ENCODE results near the gene PTMS.

PTMS gene

GRCh38 chr12:6787309-6787708 is 21.1 kb downstream of the PTMS start:
- no peak for DNase-seq (ENCODE audit: low read depth in 2 of 2)

- peak; percentile 74 to 83 for DNase-seq (ENCODE audit: low read depth in 2 of 2)
Measured at GRCh38 chr12:6788972-6789924, 23.1 kb downstream of the PTMS start, which contains the start of gene CD4. Gene CD4 (plus strand): TSS chr12:6789528. CDS start chr12:6800139, 10,611 bp downstream.

- DNase-seq (ENCODE audit: low read depth in 2 of 2): no peak
Measured at GRCh38 chr12:6790496-6791150, 24.5 kb downstream of the PTMS start.

- DNase-seq (ENCODE audit: low read depth in 2 of 2): no peak
Measured at GRCh38 chr12:6791931-6792520, 25.9 kb downstream of the PTMS start.

GRCh38 chr12:6792522-6793201 is 26.5 kb downstream of the PTMS start:
- DNase-seq (ENCODE audit: low read depth in 2 of 2): no peak

GRCh38 chr12:6795088-6795487 is 28.9 kb downstream of the PTMS start:
- DNase-seq (ENCODE audit: low read depth in 2 of 2): no peak

GRCh38 chr12:6796576-6796975 is 30.4 kb downstream of the PTMS start:
- no peak for DNase-seq (ENCODE audit: low read depth in 2 of 2)

GRCh38 chr12:6799147-6799546 is 33.0 kb downstream of the PTMS start:
- DNase-seq (ENCODE audit: low read depth in 2 of 2): no peak

GRCh38 chr12:6807170-6807569 is 41.0 kb downstream of the PTMS start:
- DNase-seq (ENCODE audit: low read depth in 2 of 2): no peak

GRCh38 chr12:6809056-6809455 is 42.9 kb downstream of the PTMS start:
- DNase-seq (ENCODE audit: low read depth in 2 of 2): no peak

GRCh38 chr12:6810758-6811157 is 44.6 kb downstream of the PTMS start:
- no peak for DNase-seq (ENCODE audit: low read depth in 2 of 2)

GRCh38 chr12:6813363-6813762 is 47.2 kb downstream of the PTMS start:
- DNase-seq (ENCODE audit: low read depth in 2 of 2): no peak

- no peak for DNase-seq (ENCODE audit: low read depth in 2 of 2)
Measured at GRCh38 chr12:6816598-6816997, 50.4 kb downstream of the PTMS start.

GRCh38 chr12:6817098-6817497 is 50.9 kb downstream of the PTMS start:
- DNase-seq (ENCODE audit: low read depth in 2 of 2): no peak

GRCh38 chr12:6817662-6818157 is 51.5 kb downstream of the PTMS start:
- DNase-seq (ENCODE audit: low read depth in 2 of 2): no peak

- no peak for DNase-seq (ENCODE audit: low read depth in 2 of 2)
Measured at GRCh38 chr12:6818222-6818621, 52.1 kb downstream of the PTMS start.

- no peak for DNase-seq (ENCODE audit: low read depth in 2 of 2)
Measured at GRCh38 chr12:6818645-6819044, 52.5 kb downstream of the PTMS start.

GRCh38 chr12:6819106-6820030 is 53.2 kb downstream of the PTMS start:
- DNase-seq (ENCODE audit: low read depth in 2 of 2): no peak

GRCh38 chr12:6820166-6820565 is 54.0 kb downstream of the PTMS start:
- DNase-seq (ENCODE audit: low read depth in 2 of 2): no peak

Measured in stimulated activated CD4-positive, alpha-beta T cell treated with anti-CD3 and anti-CD28 coated beads, Interleukin-4, amount 100 ng/mL, for 48 hours (primary cell).